Neuronal stem cell (in vitro differentiated cells): ENCODE measurements around the gene KCNH4.

Experiments used
- DNase-seq: peaks from one replicate; pipeline ENCODE4 v3.0.0-alpha.2; 2013; ENCODE audit warnings: low spot score
- H2AFZ ChIP-seq: one replicate; pipeline ENCODE4 v1.6.1; 2013; ENCODE audit warnings: mild to moderate bottlenecking, low read length, inconsistent platforms
- H2AK5ac ChIP-seq: 2 replicates; pipeline ENCODE4 v1.6.1; 2013; ENCODE audit warnings: low read depth, mild to moderate bottlenecking, inconsistent platforms, low read length, moderate library complexity, mixed read lengths
- H2BK120ac ChIP-seq: 2 replicates; pipeline ENCODE4 v1.6.1; 2013; ENCODE audit warnings: low read depth, mild to moderate bottlenecking, inconsistent platforms, low read length, moderate library complexity, mixed read lengths
- H2BK12ac ChIP-seq: one replicate; pipeline ENCODE4 v1.6.1; 2013; ENCODE audit warnings: low read length, inconsistent platforms
- H2BK15ac ChIP-seq: 2 replicates; pipeline ENCODE4 v1.6.1; 2013; ENCODE audit warnings: mild to moderate bottlenecking, low read length, inconsistent platforms, mixed read lengths
- H2BK5ac ChIP-seq: one replicate; pipeline ENCODE4 v1.6.1; 2013; ENCODE audit warnings: inconsistent platforms, mild to moderate bottlenecking, low read length, moderate library complexity
- H3K14ac ChIP-seq: one replicate; pipeline ENCODE4 v1.6.1; 2013; ENCODE audit warnings: low read length, inconsistent platforms
- H3K18ac ChIP-seq: 2 replicates; pipeline ENCODE4 v1.6.1; 2013; ENCODE audit warnings: low read length, inconsistent platforms
- H3K23ac ChIP-seq: 2 replicates; pipeline ENCODE4 v1.6.1; 2013; ENCODE audit warnings: low read depth, mild to moderate bottlenecking, mixed read lengths, low read length, inconsistent platforms; ENCODE audit not compliant: poor library complexity
- H3K27ac ChIP-seq: replicated peaks from 3 replicates; pipeline ENCODE4 v1.5.1; 2013; ENCODE audit warnings: low read length, inconsistent platforms
- H3K27me3 ChIP-seq, 3 experiments: 2 replicates each; pipeline ENCODE4 v1.6.1; 2013; ENCODE audit warnings: low read length in 3 of 3, mild to moderate bottlenecking in 2 of 3, inconsistent platforms in 1 of 3, low read depth in 1 of 3, mixed read lengths in 1 of 3, moderate library complexity in 1 of 3; ENCODE audit not compliant: control insufficient read depth in 3 of 3, insufficient read depth in 3 of 3
- H3K36me3 ChIP-seq, 2 donors: replicated peaks in 1 of 2; 2 replicates each; pipeline ENCODE4 v1.6.1; 2013; ENCODE audit warnings: low read length in 2 of 2; ENCODE audit not compliant: control insufficient read depth in 2 of 2, insufficient read depth in 2 of 2
- H3K4ac ChIP-seq: 2 replicates; pipeline ENCODE4 v1.6.1; 2013; ENCODE audit warnings: inconsistent platforms, mild to moderate bottlenecking, low read length, moderate library complexity
- H3K4me1 ChIP-seq, 2 donors: 1 replicate in 1 of 2; 2 replicates in 1 of 2; pipeline ENCODE4 v1.6.1; 2013; ENCODE audit warnings: low read length in 2 of 2, low read depth in 1 of 2; ENCODE audit not compliant: control insufficient read depth in 2 of 2, insufficient read depth in 1 of 2
- H3K4me2 ChIP-seq: one replicate; pipeline ENCODE4 v1.6.1; 2013; ENCODE audit warnings: mild to moderate bottlenecking, low read length, inconsistent platforms; ENCODE audit not compliant: insufficient read depth, poor library complexity, severe bottlenecking
- H3K4me3 ChIP-seq, 2 donors: 2 replicates each; pipeline ENCODE4 v1.5.1; 2013; ENCODE audit warnings: low read length in 2 of 2, mild to moderate bottlenecking in 2 of 2, inconsistent platforms in 1 of 2, moderate library complexity in 1 of 2
- H3K79me1 ChIP-seq: one replicate; pipeline ENCODE4 v1.6.1; 2013; ENCODE audit warnings: low read depth, mild to moderate bottlenecking, inconsistent platforms, low read length, moderate library complexity
- H3K9ac ChIP-seq: one replicate; pipeline ENCODE4 v1.6.1; 2013; ENCODE audit warnings: mild to moderate bottlenecking, low read depth, low read length, inconsistent platforms; ENCODE audit not compliant: poor library complexity
- H3K9me3 ChIP-seq, 2 donors: replicated peaks in 1 of 2; 2 replicates each; pipeline versions ENCODE3 to v1.6.1; 2013; ENCODE audit warnings: low read length in 2 of 2, mild to moderate bottlenecking in 2 of 2, inconsistent platforms in 1 of 2, low read depth in 1 of 2, mixed read lengths in 1 of 2, moderate library complexity in 1 of 2; ENCODE audit not compliant: control insufficient read depth in 2 of 2, insufficient read depth in 1 of 2
- H4K8ac ChIP-seq: one replicate; pipeline ENCODE4 v1.6.1; 2013; ENCODE audit warnings: low read depth, mild to moderate bottlenecking, inconsistent platforms, low read length, moderate library complexity
- H4K91ac ChIP-seq: one replicate; pipeline ENCODE4 v1.6.1; 2013; ENCODE audit warnings: low read length, low read depth, mild to moderate bottlenecking, inconsistent platforms; ENCODE audit not compliant: poor library complexity
- WGBS, 2 donors: extraction: QIAGEN DNeasy Blood & Tissue Kit; methylation state at CpG; one replicate each; pipeline ENCODE4 v1.1.7; 2013; ENCODE audit warnings: missing lambda C conversion rate in 2 of 2, mixed read lengths in 1 of 2; ENCODE audit not compliant: insufficient read length in 2 of 2, insufficient replicate concordance in 1 of 2; ENCODE audit errors: extremely low coverage in 2 of 2; 5-methylcytosine and 5-hydroxymethylcytosine counted together

The KCNH4 gene

DNA sequence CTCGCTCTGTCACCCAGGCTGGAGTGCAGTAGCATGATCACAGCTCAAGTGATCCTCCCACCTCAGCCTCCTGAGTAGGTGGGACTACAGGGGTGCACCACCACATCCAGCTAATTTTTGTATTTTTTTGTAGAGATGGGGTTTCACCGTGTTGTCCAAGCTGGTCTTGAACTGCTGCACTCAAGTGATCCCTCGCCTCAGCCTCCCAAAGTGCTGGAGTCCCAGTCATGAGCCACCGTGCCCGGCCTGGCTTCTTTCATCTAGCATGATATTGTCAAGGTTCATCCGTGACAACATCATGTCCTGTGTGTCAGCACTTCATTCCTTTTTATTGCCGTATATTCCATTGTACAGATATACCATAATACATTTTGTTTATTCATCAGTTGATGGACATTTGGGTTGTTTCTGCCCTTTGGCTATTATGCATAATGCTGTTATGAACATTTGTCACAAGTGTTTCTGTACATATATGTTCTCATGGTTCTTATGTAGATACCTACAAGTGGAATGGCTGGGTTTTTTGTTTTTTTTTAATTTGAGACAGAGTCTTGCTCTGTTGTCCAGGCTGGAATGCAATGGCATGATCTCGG, 16.7 kb upstream of the KCNH4 start:
- Histone ChIP-seq H2BK12ac (no peak overlapping the region), H3K4me1 (peaks cover 2 to 4% of the 10 kb centered on the region in 2 donors), H3K79me1 (no peaks in the 10 kb centered on the region), H3K27me3 (no peaks in the 10 kb centered on the region), H3K23ac (no peak overlapping the region), H3K9ac (no peak overlapping the region), H2BK5ac (no peak overlapping the region), H2AK5ac (no peak overlapping the region), H4K91ac (no peak overlapping the region), H3K14ac (no peak overlapping the region), H2AFZ (no peak overlapping the region), H2BK120ac (no peak overlapping the region), H3K9me3 (no peaks in the 10 kb centered on the region), H4K8ac (no peak overlapping the region), H3K36me3 (peaks cover 19 to 42% of the 10 kb centered on the region in 2 donors), H3K4ac (no peak overlapping the region), H3K27ac (no peak overlapping the region), H3K4me3 (no peak overlapping the region), H2BK15ac (no peak overlapping the region), H3K4me2 (no peak overlapping the region), H3K18ac (no peak overlapping the region)
- no peak for DNase-seq
- WGBS, 2 donors = no CpG with 5 or more reads among the region's 8 CpGs

DNA sequence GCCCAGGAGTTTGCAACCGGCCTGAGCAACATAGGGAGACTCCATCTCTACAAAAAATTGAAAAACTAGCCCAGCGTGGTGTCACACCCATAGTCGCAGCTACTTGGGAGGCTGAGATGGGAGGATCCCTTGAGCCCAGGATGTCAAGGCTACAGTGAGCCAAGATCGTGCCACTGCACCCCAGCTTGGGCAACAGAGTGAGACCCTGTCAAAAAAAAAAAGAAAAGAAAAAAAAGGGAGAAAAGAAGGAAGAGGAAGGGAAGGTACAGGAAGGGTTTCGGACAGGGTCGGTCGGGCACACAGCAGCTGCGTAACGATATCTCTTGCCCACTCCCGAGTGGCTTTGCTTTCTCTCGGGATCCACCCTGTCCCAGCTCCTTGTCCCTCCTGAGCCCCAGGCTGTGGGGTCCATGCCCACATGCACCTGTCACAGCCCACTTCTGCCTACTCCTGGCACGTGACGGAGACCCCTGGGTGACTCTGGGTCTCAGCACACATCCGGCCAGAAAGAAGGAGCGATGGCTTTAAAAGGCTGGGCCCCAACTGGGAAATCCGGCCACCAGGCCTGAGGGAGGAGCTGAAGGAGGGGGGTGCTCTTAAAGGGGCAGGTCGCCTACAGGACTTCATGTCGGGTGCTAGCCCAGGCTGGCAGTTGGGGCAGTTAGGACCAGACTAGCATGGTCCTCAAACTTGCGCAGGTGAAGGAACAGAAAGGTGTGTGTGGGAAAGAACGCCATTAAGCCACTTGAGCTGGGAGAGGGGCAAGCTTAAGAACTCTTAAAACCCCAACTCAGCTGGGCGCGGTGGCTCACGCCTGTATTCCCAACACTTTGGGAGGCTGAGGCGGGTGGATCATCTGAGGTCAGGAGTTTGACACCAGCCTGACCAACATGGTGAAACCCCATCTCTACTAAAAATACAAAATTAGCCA, 13.3 kb upstream of the KCNH4 start, which contains the start of gene GHDC:
GHDC (minus strand) TSS at position 526 of the 931 bp plus-strand sequence. CDS start 913 bp downstream, outside the sequence.
- H3K79me1 ChIP-seq = no peaks in the 10 kb centered on the region
- H2BK12ac ChIP-seq = peak within 1 kb of the TSS; percentile 12
- H3K18ac ChIP-seq = peak within 1 kb of the TSS; percentile 74
- DNase-seq = peak; percentile 51
- no peak within 1 kb of the TSS for H3K4ac ChIP-seq
- H2BK15ac ChIP-seq = peak within 1 kb of the TSS; percentile 89
- WGBS, 2 donors = no CpG with 5 or more reads among the region's 24 CpGs
- H2AFZ ChIP-seq = peak within 1 kb of the TSS; percentile 95
- H3K4me1 ChIP-seq = peaks cover 2 to 4% of the 10 kb centered on the region in 2 donors
- H2BK120ac ChIP-seq = peak within 1 kb of the TSS; percentile 22
- H4K91ac ChIP-seq = no peak within 1 kb of the TSS
- H2BK5ac ChIP-seq = no peak within 1 kb of the TSS
- H2AK5ac ChIP-seq = peak within 1 kb of the TSS; percentile 32
- peak within 1 kb of the TSS; percentile 32 for H3K4me2 ChIP-seq
- H3K4me3 ChIP-seq = peak within 1 kb of the TSS; percentile 12 to 79
- H3K27ac ChIP-seq = no peak within 1 kb of the TSS
- H3K9ac ChIP-seq = peak within 1 kb of the TSS; percentile 39
- H3K36me3 ChIP-seq = peaks cover 1 to 8% of the 10 kb centered on the region in 2 donors
- no peaks in the 10 kb centered on the region for H3K9me3 ChIP-seq
- H4K8ac ChIP-seq = no peak within 1 kb of the TSS
- H3K27me3 ChIP-seq = no peaks in the 10 kb centered on the region
- no peak within 1 kb of the TSS for H3K14ac ChIP-seq
- no peak within 1 kb of the TSS for H3K23ac ChIP-seq

DNA sequence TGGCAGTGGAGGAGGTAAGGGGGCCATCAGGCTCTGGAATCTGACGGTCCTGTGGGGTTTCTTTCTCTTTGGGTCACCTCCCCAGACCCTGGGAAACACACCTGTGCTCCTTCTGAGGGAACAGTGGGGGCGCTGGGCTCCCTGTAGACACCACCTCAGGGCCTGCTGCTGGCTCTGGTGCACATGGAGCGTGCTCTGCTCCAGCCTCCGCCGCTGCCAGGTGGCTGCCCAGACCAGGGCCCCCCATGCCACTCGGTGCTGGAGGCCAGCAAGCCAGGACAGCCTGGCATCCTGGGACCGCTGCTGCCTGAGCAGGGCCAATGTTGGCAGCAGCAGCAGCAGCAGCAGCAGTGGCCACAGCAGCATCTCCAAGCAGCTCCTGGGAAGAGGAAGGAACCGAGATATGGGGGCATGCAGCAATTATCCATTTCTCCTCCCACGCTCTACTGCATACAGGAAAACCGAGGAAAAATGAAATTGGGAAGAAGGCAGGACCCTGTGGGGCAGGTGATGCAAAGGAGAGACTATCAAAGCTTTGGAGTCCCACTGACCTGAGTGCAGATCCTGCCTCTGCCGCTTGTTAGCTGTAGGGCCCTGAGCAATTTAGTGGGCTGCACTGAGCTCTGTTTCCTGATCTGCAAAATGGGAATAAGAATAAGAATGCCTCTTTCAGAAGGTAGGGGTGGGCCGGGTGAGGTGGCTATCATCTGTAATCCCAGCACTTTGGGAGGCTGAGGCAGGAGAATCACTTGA, 12.4 kb upstream of the KCNH4 start:
- H2AK5ac ChIP-seq = peak overlapping the region; percentile 32
- peak overlapping the region; percentile 39 for H3K9ac ChIP-seq
- DNase-seq = no peak
- no peak overlapping the region for H2BK5ac ChIP-seq
- no peak overlapping the region for H3K23ac ChIP-seq
- H3K79me1 ChIP-seq = no peaks in the 10 kb centered on the region
- H3K4ac ChIP-seq = no peak overlapping the region
- no peak overlapping the region for H3K18ac ChIP-seq
- H3K4me3 ChIP-seq = peak overlapping the region in 1 of 2 donors; percentile 79
- H3K27me3 ChIP-seq = no peaks in the 10 kb centered on the region
- no peak overlapping the region for H3K4me2 ChIP-seq
- no peak overlapping the region for H4K91ac ChIP-seq
- H2BK15ac ChIP-seq = peak overlapping the region; percentile 89
- H2AFZ ChIP-seq = peak overlapping the region; percentile 95
- H3K36me3 ChIP-seq = no peaks in the 10 kb centered on the region
- WGBS, 2 donors = no CpG with 5 or more reads among the region's 12 CpGs
- H3K27ac ChIP-seq = no peak overlapping the region
- no peaks in the 10 kb centered on the region for H3K9me3 ChIP-seq
- no peak overlapping the region for H3K14ac ChIP-seq
- no peak overlapping the region for H4K8ac ChIP-seq
- no peak overlapping the region for H2BK12ac ChIP-seq
- H3K4me1 ChIP-seq = peaks cover 2 to 4% of the 10 kb centered on the region in 2 donors
- H2BK120ac ChIP-seq = peak overlapping the region; percentile 22
